Transverse colon (tissue), 4 donors: ENCODE results near the gene N4BP2.
A peak's percentile ranks its signal among the peaks of the same experiment; 100 is the strongest.

ENCODE experiments used
- CTCF ChIP-seq, 5 experiments: fragments of 200-600 bp in 3 of 5; fragments of 450-650 bp in 2 of 5; sonication (generic) in 3 of 5; IDR thresholded peaks; 1 replicate in 2 of 5; 2 replicates in 3 of 5; pipeline ENCODE4 v1.5.1; 2016 to 2017; ENCODE audit warnings: antibody characterized with exemption in 5 of 5, inconsistent platforms in 3 of 5, mild to moderate bottlenecking in 2 of 5, moderate library complexity in 1 of 5
- POLR2A ChIP-seq: fragments of 450-650 bp; IDR thresholded peaks from one replicate; pipeline ENCODE4 v1.6.1; 2016; ENCODE audit warnings: antibody characterized with exemption, mild to moderate bottlenecking, moderate library complexity
- POLR2AphosphoS5 ChIP-seq, 3 donors: sonication (generic); formaldehyde crosslinking; IDR thresholded peaks; one replicate each; pipeline ENCODE4 v1.6.1; 2016; ENCODE audit warnings: antibody characterized with exemption in 3 of 3

DNA sequence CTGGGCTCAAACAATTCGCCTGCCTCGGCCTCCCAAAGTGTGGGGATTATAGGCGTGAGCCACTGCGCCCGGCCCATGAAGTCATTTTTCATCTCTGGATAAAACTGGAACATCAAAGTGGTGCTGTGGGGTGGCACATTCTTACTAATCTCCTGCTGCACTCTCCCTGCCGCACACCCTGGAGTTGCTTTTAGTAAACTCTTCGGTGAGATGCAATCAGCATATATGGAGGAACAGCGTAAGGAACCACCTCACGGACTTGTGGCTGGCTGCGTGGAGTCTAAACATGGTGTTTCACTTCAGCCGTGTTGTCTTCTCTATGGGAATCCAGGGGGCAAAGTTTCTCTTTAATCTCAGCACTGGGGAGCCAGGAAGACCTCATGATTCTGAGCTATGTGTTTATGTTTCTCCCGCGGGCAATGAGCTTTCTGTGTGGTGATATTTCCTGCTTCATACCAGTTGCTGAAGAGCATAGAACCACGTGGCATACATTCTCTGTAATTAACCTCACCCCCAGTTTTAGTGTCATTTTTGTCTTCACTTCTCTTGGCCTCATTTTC lies 138.0 kb downstream of the N4BP2 start:
- TF ChIP-seq CTCF (IDR thresholded peaks at IDR 0.05), result no peak
- TF ChIP-seq POLR2A, result peak; percentile 46
- TF ChIP-seq POLR2AphosphoS5 (IDR thresholded peaks at IDR 0.05), result peak in 2 of 3 donors; percentile 59 to 68
